Measurements from ENCODE around the gene FAAP20. TPM values are rescaled to one million over a fixed set of nuclear protein-coding genes. Genes with fewer than 3 reads are reported as not detected.

FAAP20 gene
- total and polyA plus RNA-seq, 2 experiments from 2014 or later = 24.9 to 117 TPM

DNA sequence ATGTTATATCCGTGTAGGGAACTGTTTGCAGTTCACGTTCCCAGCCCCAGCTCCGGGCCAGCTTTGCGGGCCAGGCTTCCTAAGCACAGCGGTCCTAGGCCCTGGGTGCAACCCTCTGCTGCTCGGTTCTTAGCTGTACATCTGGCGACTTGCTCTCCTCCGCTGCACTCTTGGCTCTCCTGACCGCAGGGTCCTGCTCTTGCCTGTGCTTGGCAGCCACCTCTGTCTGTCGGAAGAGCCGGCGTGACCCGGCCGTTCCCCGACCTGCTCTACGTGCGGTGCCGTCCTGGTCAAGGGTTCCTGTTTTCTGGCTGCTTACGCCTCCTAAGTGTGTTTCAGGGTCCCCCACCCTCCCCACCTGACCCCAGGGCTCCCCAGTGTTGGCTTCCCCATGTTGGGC, 36.7 kb downstream of the FAAP20 start:
- Histone ChIP-seq H3K36me3 (replicated peaks; ENCODE audit: insufficient read depth, low read depth) (no peaks in the 10 kb centered on the region), H3K4me3 (no peak overlapping the region), H3K27me3 (no peaks in the 10 kb centered on the region), H3K9me3 (ENCODE audit: low read depth) (no peaks in the 10 kb centered on the region), H3K4me2 (no peak overlapping the region), H2AFZ (no peak overlapping the region), H3K4me1 (ENCODE audit: insufficient read depth) (no peaks in the 10 kb centered on the region), H3K79me2 (no peaks in the 10 kb centered on the region), H4K20me1 (ENCODE audit: insufficient read depth, poor library complexity, severe bottlenecking) (no peaks in the 10 kb centered on the region), H3K9me2 (replicated peaks; ENCODE audit: insufficient read depth) (no peaks in the 10 kb centered on the region), H3K27ac (no peak overlapping the region)
- 98% methylated on average over 19 of the region's 19 CpGs for WGBS (ENCODE audit: low lambda C conversion rate, missing lambda C conversion rate)
- no peak for DNase-seq (ENCODE audit: low spot score)
- TF ChIP-seq EZH2 (IDR thresholded peaks at IDR 0.05; ENCODE audit: borderline replicate concordance) (no peak), EZH2phosphoT487 (IDR thresholded peaks at IDR 0.05; ENCODE audit: low read depth, severe bottlenecking, unreplicated experiment) (no peak)
- TF ChIP-seq, protein P1, sequence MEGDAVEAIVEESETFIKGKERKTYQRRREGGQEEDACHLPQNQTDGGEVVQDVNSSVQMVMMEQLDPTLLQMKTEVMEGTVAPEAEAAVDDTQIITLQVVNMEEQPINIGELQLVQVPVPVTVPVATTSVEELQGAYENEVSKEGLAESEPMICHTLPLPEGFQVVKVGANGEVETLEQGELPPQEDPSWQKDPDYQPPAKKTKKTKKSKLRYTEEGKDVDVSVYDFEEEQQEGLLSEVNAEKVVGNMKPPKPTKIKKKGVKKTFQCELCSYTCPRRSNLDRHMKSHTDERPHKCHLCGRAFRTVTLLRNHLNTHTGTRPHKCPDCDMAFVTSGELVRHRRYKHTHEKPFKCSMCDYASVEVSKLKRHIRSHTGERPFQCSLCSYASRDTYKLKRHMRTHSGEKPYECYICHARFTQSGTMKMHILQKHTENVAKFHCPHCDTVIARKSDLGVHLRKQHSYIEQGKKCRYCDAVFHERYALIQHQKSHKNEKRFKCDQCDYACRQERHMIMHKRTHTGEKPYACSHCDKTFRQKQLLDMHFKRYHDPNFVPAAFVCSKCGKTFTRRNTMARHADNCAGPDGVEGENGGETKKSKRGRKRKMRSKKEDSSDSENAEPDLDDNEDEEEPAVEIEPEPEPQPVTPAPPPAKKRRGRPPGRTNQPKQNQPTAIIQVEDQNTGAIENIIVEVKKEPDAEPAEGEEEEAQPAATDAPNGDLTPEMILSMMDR (IDR thresholded peaks at IDR 0.05; ENCODE audit: poor library complexity) = no peak

DNA sequence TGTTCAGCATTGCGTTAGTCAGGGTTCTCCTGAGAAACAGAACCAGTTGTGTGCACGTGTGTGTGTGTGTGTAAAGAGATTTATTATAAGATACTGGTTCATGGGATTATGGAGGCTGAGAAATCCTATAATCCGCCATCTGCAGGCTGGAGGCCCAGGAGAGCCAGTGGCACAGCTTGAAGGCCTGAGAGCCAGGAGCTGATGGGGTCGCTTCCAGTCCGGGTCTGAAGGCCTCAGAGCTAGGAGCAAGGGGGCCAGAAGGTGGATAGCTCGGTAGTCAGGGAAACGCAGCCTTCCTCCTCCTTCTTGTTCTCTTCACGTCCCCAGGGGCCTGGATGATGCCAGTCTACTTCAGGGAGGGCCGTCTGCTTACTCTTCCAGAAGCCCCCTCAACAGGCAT, 37.7 kb downstream of the FAAP20 start:
- TF ChIP-seq, protein P1 (IDR thresholded peaks at IDR 0.05; ENCODE audit: poor library complexity) = no peak
- no peak for TF ChIP-seq EZH2 (IDR thresholded peaks at IDR 0.05; ENCODE audit: borderline replicate concordance)
- no peak for TF ChIP-seq EZH2phosphoT487 (IDR thresholded peaks at IDR 0.05; ENCODE audit: low read depth, severe bottlenecking, unreplicated experiment)
- 93% methylated on average over 9 of the region's 9 CpGs for WGBS (ENCODE audit: low lambda C conversion rate, missing lambda C conversion rate)
- Histone ChIP-seq H3K4me1 (ENCODE audit: insufficient read depth) (no peaks in the 10 kb centered on the region), H3K9me2 (replicated peaks; ENCODE audit: insufficient read depth) (no peaks in the 10 kb centered on the region), H3K27ac (no peak overlapping the region), H3K79me2 (no peaks in the 10 kb centered on the region), H3K4me3 (no peak overlapping the region), H3K36me3 (replicated peaks; ENCODE audit: insufficient read depth, low read depth) (no peaks in the 10 kb centered on the region), H3K9me3 (ENCODE audit: low read depth) (no peaks in the 10 kb centered on the region), H3K4me2 (no peak overlapping the region), H4K20me1 (ENCODE audit: insufficient read depth, poor library complexity, severe bottlenecking) (no peaks in the 10 kb centered on the region), H3K27me3 (no peaks in the 10 kb centered on the region), H2AFZ (no peak overlapping the region)
- DNase-seq (ENCODE audit: low spot score) = no peak

DNA sequence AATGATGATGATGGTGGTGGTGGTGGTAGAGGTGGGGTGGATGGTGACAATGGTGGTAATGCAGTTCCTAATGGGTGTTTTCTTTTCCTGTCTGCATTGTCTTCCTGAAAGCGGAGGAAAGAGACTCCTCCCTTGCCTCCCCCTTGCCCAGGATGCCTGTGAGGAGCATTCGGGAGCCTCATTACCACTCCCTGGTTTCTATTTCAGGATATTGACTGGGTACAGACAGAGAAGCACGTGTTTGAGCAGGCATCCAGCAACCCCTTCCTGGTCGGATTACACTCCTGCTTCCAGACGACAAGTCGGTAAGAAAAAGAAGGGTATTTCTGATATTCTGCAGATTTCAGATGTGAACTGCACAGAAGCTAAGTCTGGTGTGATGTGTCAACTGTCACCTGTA, 38.8 kb downstream of the FAAP20 start:
- Histone ChIP-seq H3K4me2 (no peak overlapping the region), H3K9me2 (replicated peaks; ENCODE audit: insufficient read depth) (no peaks in the 10 kb centered on the region), H3K27me3 (no peaks in the 10 kb centered on the region), H3K27ac (no peak overlapping the region), H3K36me3 (replicated peaks; ENCODE audit: insufficient read depth, low read depth) (no peaks in the 10 kb centered on the region), H3K79me2 (no peaks in the 10 kb centered on the region), H3K9me3 (ENCODE audit: low read depth) (no peaks in the 10 kb centered on the region), H3K4me3 (no peak overlapping the region), H4K20me1 (ENCODE audit: insufficient read depth, poor library complexity, severe bottlenecking) (no peaks in the 10 kb centered on the region), H3K4me1 (ENCODE audit: insufficient read depth) (no peaks in the 10 kb centered on the region), H2AFZ (no peak overlapping the region)
- whole genome bisulfite sequencing (ENCODE audit: low lambda C conversion rate, missing lambda C conversion rate) = 91% methylated on average over 6 of the region's 6 CpGs
- TF ChIP-seq, protein P1 (IDR thresholded peaks at IDR 0.05; ENCODE audit: poor library complexity) = no peak
- no peak for TF ChIP-seq EZH2 (IDR thresholded peaks at IDR 0.05; ENCODE audit: borderline replicate concordance)
- TF ChIP-seq EZH2phosphoT487 (IDR thresholded peaks at IDR 0.05; ENCODE audit: low read depth, severe bottlenecking, unreplicated experiment) = no peak
- DNase-seq (ENCODE audit: low spot score) = no peak

DNA sequence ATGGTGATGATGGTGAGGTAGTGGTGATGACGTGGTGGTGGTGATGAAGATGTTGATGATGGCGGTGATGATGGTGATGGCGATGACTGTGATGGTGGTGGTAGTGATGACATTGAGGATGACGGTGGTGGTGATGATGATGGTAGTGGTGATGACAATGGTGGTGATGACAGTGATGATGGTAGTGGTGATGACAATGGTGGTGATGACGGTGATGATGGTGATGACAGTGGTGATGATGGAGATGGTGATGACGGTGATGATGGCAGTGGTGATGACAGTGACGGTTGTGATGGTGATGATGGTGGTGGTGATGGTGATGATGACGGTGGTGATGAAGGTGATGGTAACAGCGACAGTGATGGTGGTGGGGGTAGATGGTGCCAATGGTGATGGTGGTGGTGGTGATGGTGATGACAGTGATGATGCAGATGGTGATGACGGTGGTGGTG, 39.4 kb downstream of the FAAP20 start:
- Histone ChIP-seq H3K27me3 (no peaks in the 10 kb centered on the region), H3K4me3 (no peak overlapping the region), H3K36me3 (replicated peaks; ENCODE audit: insufficient read depth, low read depth) (no peaks in the 10 kb centered on the region), H3K4me2 (no peak overlapping the region), H3K27ac (no peak overlapping the region), H3K9me2 (replicated peaks; ENCODE audit: insufficient read depth) (no peaks in the 10 kb centered on the region), H3K4me1 (ENCODE audit: insufficient read depth) (no peaks in the 10 kb centered on the region), H2AFZ (no peak overlapping the region), H4K20me1 (ENCODE audit: insufficient read depth, poor library complexity, severe bottlenecking) (no peaks in the 10 kb centered on the region), H3K9me3 (ENCODE audit: low read depth) (no peaks in the 10 kb centered on the region), H3K79me2 (no peaks in the 10 kb centered on the region)
- DNase-seq (ENCODE audit: low spot score) = no peak
- 97% methylated on average over 9 of the region's 10 CpGs for WGBS (ENCODE audit: low lambda C conversion rate, missing lambda C conversion rate)
- TF ChIP-seq EZH2phosphoT487 (IDR thresholded peaks at IDR 0.05; ENCODE audit: low read depth, severe bottlenecking, unreplicated experiment) (no peak), EZH2 (IDR thresholded peaks at IDR 0.05; ENCODE audit: borderline replicate concordance) (no peak)
- TF ChIP-seq, protein P1 (IDR thresholded peaks at IDR 0.05; ENCODE audit: poor library complexity) = no peak

Measured in hepatocyte (in vitro differentiated cells).